Prostate gland (tissue), 2 donors: ENCODE measurements around the gene PTPRK. TPM values are rescaled to one million over a fixed set of nuclear protein-coding genes. Genes with fewer than 3 reads are reported as not detected.

ENCODE experiments used
- DNase-seq: peaks from one replicate; pipeline ENCODE4 v3.0.0-alpha.2; 2019; ENCODE audit warnings: low spot score
- H3K27ac ChIP-seq, 2 donors: fragments of 200-600 bp; sonication (generic); 2 replicates each; pipeline ENCODE4 v1.5.1; 2017 to 2019
- H3K27me3 ChIP-seq: fragments of 200-600 bp; sonication (generic); replicated peaks from 2 replicates; pipeline ENCODE4 v1.5.1; 2019; ENCODE audit not compliant: insufficient read depth
- H3K36me3 ChIP-seq, 2 donors: fragments of 200-600 bp; sonication (generic); 1 replicate in 1 of 2; 2 replicates in 1 of 2; pipeline versions ENCODE4 v1.5.1 to v1.8.1; 2017 to 2019
- H3K4me1 ChIP-seq: fragments of 200-600 bp; sonication (generic); replicated peaks from 2 replicates; pipeline ENCODE4 v1.5.1; 2019
- H3K4me3 ChIP-seq, 2 donors: fragments of 200-600 bp; sonication (generic); 2 replicates each; pipeline ENCODE4 v1.5.1; 2017 to 2019
- H3K9me3 ChIP-seq: fragments of 200-600 bp; sonication (generic); 2 replicates; pipeline ENCODE4 v1.5.1; 2017
- CTCF ChIP-seq, 4 experiments: fragments of 200-600 bp in 2 of 4; fragments of 450-650 bp in 2 of 4; sonication (generic) in 2 of 4; IDR thresholded peaks; 1 replicate in 3 of 4; 2 replicates in 1 of 4; pipeline ENCODE4 v1.5.1; 2016 to 2019; ENCODE audit warnings: antibody characterized with exemption in 4 of 4, mild to moderate bottlenecking in 2 of 4, moderate library complexity in 2 of 4
- POLR2A ChIP-seq: fragments of 450-650 bp; IDR thresholded peaks from one replicate; pipeline ENCODE4 v1.6.1; 2016; ENCODE audit warnings: antibody characterized with exemption, mild to moderate bottlenecking
- POLR2AphosphoS5 ChIP-seq: sonication (generic); formaldehyde crosslinking; IDR thresholded peaks from one replicate; pipeline ENCODE4 v1.6.1; 2017; ENCODE audit warnings: antibody characterized with exemption
- WGBS: methylation state at CpG from one replicate; pipeline ENCODE4 v1.1.5; 2018; 5-methylcytosine and 5-hydroxymethylcytosine counted together
- intact Hi-C: fragments of 100-400 bp; cut with DNase I; formaldehyde crosslinking; loops from one replicate; pipeline ENCODE4 v1.14.2; 2022
- total RNA-seq, 2 donors: library from RNA; depleted of rRNA; stranded (reverse); fragments of >200 nt; gene quantifications; one replicate each; pipeline ENCODE4 v1.1.0, GENCODE V29; 2016

PTPRK gene
- total RNA-seq, 2 donors from 2014 or later, result 32.0 to 64.6 TPM

DNA sequence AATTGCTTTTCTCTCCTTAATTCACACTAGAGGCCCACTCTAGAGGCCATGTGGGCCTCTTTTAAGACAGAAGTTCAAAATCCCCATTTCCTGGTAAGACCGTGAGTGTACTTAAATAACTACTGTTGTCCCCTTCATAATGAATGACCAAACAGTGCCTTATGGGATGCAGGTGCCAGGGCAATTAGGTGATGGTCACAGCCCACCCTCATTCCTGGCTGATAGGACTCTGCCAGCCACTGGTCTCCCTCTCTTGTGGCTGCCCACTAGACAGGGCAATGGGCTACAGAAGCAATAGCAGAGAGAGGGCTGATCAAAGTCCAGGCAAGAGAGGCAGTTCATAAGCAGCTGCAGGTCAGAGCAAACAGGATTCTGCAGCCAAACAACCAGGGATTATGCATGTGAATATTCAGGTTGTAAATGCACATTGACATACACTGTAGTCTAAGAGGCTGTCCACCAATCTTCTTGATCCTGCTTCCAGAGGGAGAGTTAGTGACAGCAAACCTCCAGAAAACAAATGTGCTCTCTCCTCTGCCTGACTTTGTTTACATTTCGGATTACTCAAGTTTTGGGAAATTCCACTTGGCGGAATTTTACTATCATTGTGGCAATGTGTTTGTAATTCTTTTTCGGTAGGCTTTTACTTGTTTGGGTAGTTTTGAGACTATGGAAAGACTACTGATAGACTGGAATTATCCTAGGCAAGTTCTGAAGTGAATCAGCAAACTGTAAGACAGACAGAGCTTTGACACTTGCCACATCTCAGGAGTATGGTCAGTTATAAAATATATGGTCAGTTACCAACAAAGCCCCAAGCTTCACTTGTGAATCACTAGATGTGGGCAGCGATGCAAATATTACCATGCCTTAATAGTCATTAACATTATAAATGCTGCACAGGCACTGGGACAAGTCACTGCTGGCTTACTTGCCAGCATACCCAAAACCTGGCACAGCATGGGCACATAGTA lies 12.8 kb downstream of the PTPRK start:
- no peak for TF ChIP-seq POLR2AphosphoS5
- TF ChIP-seq POLR2A, result no peak
- TF ChIP-seq CTCF (IDR thresholded peaks at IDR 0.05), result no peak
- Histone ChIP-seq H3K9me3 (no peaks in the 10 kb centered on the region), H3K27ac (no peak overlapping the region), H3K4me1 (no peaks in the 10 kb centered on the region), H3K36me3 (no peaks in the 10 kb centered on the region), H3K4me3 (no peak overlapping the region), H3K27me3 (no peaks in the 10 kb centered on the region)
- WGBS, result 65% methylated on average over 5 of the region's 5 CpGs
- intact Hi-C loops, result no loop called here
- no peak for DNase-seq

DNA sequence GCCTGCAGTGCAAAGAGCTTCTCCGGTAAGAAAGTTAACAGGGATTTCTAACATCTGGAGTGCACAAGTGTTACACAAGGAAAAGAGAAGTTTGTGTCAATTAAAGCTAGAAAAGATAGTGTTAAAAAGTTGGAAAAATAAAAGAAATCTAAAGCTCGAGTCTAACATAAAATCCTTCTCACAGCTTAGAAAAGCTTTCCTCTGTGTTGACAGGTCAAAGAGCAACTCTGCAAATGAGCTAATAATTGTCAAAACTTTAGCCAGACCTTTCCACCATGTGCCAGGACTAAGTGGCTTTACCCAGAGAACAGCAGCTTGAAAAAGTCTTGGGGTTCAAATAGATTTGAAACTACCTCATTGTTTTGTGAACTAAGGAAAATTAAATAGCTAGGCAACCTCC lies 14.8 kb downstream of the PTPRK start:
- TF ChIP-seq POLR2AphosphoS5, result no peak
- TF ChIP-seq POLR2A, result no peak
- TF ChIP-seq CTCF (IDR thresholded peaks at IDR 0.05), result no peak
- 53% methylated on average over 2 of the region's 2 CpGs for WGBS
- no peaks in the 10 kb centered on the region for H3K27me3 ChIP-seq
- no peaks in the 10 kb centered on the region for H3K36me3 ChIP-seq
- H3K9me3 ChIP-seq, result no peaks in the 10 kb centered on the region
- H3K4me3 ChIP-seq, result no peak overlapping the region
- no peaks in the 10 kb centered on the region for H3K4me1 ChIP-seq
- intact Hi-C loops, result no loop called here
- no peak overlapping the region for H3K27ac ChIP-seq
- DNase-seq, result no peak

- TF ChIP-seq POLR2A (no peak), POLR2AphosphoS5 (no peak), CTCF (IDR thresholded peaks at IDR 0.05) (no peak)
- no peaks in the 10 kb centered on the region for H3K9me3 ChIP-seq
- no peaks in the 10 kb centered on the region for H3K4me1 ChIP-seq
- H3K4me3 ChIP-seq, result no peak overlapping the region
- DNase-seq, result no peak
- no peaks in the 10 kb centered on the region for H3K36me3 ChIP-seq
- 18% methylated on average over 3 of the region's 3 CpGs for WGBS
- H3K27me3 ChIP-seq, result no peaks in the 10 kb centered on the region
- intact Hi-C loops, result no loop called here
- H3K27ac ChIP-seq, result no peak overlapping the region
Measured at GRCh38 chr6:128504003-128504654, 16.3 kb downstream of the PTPRK start.

- Histone ChIP-seq H3K36me3 (no peaks in the 10 kb centered on the region), H3K27ac (no peak overlapping the region), H3K4me3 (no peak overlapping the region), H3K4me1 (no peaks in the 10 kb centered on the region), H3K27me3 (no peaks in the 10 kb centered on the region), H3K9me3 (no peaks in the 10 kb centered on the region)
- TF ChIP-seq POLR2A (no peak), CTCF (IDR thresholded peaks at IDR 0.05) (no peak), POLR2AphosphoS5 (no peak)
- 74% methylated on average over 7 of the region's 7 CpGs for WGBS
- no peak for DNase-seq
- intact Hi-C loops, result no loop called here
Measured at GRCh38 chr6:128500749-128501600, 19.4 kb downstream of the PTPRK start.
